ENCODE data around the gene CTDSP2.

DNA sequence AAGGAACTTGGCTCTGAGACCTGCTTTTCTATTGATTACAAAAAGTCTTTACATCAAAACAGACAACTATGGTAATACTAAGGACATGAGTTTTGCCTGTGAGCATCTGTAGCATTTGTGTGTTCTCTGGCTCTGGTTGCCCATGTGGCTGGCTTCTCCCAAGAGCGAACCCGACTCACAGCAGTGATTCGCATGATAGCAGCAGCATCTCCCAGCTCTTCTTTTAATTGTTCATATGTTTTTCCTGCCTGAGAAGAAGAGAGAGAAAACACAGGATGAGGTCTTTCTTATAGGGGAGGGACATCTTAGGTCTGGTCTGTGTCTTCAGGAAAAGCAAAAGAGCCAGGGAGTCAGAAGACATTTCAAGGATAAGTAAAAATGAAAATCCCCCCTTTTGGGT is 45.6 kb downstream of the CTDSP2 start:
- TF ChIP-seq POLR2A (IDR thresholded peaks at IDR 0.05; ENCODE audit: low read length) = no peak
- TF ChIP-seq GATA1 (IDR thresholded peaks at IDR 0.05; ENCODE audit: low read depth, low read length) = no peak
